Amniotic stem cell (primary cell): ENCODE data around the gene REEP1.
"Not testable (repeated sequence)": the region's sequence is repeated elsewhere in the genome, so short reads cannot be mapped to it uniquely, and the experiment has no call there.

ENCODE experiments used
- DNase-seq: peaks from one replicate; lab custom pipeline; 2025; lab: John Stamatoyannopoulos, UW

The REEP1 gene

DNA sequence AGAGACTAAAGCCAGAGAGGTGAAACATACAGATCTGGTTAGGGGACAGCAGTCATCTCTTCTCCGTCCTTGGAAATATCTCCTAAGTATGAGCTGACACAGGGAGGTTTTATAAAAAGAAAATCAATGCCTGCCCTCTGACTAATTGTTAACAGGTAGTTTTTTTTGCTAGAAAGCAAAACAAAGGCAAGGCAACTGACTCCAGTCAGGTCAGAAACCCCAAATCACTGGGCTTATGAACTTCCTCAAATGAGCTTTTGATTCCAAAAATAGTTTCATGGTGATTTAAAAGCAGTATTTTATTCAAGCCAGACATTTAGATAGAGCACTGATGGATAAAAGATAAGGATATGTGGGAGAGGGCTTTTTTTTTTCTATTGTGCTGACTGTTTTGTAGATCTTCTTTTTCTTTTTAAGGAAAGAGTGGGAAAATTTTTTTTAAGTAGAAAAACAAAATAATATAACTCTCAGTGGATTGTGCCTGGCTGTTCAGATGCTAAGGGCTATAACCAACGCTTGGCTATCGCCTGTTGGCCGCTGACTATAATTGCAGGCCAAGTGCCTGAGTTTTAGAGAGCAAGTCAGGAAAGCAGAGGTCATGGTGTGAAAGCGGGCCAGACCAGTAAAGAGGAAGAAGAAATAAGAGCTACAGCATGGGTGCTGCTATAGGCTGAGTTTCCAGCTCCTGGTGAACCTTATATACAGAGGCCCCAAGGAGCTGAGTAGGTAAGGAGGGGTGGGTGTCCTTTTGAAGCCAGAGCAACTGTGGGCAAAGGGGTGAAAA is 93.3 kb downstream of the REEP1 start:
- DNase-seq = no peak

DNA sequence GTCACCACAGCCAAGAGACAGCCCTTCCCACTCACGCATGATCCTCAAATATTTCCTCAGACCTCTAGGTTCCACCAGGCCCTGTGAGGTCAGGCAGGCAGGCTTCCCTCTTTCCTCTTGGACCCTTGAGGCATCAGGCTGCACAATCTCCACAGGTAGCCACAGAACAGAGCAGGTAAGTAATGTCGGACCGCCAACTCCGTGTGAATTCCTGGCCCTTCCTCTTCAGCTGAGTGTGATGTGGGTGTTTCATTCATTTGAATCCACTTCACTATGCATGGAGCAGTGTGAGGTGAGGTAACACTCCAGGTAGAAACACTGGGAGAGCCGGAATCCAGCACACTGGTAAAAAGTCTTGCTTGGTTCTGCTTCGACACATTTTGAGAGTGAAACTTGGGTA is 94.2 kb downstream of the REEP1 start:
- no peak for DNase-seq

DNA sequence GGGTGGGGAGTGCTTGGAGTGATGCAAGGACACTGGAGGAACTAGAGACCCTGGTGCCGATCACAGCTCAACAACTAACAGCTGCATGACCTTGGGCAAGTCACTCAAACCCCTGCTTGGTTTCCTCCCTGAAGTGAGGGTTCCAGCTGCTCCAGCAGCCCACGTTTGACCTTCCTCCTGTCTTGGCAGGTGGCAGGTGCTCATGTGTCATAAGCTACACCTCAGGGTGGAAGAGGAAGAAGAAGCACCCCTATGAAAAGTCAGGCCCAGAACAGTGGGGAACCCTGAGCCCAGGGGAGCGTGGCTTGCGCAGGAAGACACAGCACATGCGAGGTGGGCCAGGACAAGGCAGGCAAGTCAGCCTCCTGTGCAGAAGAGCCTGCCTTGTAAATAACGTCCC is 95.8 kb downstream of the REEP1 start:
- DNase-seq = no peak

DNA sequence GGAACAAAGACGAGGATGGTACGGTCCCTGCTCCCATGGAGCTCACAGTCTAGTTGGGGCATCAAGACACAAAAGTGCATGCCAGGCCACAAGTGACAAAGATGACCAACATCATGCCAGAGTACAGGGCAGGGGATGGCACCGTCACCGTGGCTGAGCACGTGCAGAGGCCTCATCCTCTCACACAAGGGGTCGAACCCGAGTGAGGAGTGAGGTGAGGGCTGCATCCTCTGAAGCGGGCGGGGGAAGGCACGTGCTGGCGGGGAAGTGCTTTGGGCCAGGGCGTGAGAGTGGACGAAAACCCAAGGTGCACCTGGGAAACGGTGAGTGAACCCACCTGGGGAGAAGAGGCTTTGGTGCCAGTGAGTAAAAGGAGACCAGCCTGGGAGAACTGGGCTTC is 97.2 kb downstream of the REEP1 start:
- no peak for DNase-seq

DNA sequence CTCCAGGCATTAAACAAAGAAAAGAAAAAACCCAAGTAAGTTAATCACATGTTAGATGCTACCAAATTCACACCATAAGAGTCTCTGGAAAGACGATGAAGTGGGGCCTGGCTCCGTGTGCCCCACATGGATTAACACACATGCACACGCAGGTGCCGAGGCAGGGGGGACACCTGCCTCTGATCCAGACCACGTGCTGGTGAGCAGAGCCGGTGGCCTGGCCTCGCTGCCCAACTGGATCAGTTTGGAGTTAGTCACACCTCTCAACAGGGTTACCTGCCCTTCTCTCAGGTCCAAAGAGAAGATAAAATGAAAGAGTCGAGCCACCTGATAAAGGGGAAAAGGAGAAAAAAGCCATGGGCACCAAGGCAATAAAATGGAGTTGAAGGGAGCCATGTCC is 97.7 kb downstream of the REEP1 start:
- no peak for DNase-seq

DNA sequence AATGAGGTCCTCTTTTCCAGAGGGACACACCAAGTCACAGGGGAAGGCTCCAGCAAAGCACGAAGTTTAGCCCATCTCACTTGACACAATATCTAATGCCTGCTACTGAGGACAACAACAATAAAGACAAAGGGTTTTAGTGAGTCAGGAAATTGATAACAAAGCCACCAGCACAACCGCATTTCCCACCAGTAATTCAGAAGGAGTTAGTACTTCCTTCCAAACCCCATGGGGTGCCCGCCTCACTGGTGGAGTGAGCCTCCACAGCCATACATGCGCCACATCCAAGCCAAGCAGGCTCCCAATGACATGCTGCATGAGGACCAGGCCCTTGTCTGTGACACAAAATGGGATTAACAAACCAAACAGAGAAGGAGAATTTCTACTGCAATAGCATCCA is 98.1 kb downstream of the REEP1 start:
- no peak for DNase-seq

DNA sequence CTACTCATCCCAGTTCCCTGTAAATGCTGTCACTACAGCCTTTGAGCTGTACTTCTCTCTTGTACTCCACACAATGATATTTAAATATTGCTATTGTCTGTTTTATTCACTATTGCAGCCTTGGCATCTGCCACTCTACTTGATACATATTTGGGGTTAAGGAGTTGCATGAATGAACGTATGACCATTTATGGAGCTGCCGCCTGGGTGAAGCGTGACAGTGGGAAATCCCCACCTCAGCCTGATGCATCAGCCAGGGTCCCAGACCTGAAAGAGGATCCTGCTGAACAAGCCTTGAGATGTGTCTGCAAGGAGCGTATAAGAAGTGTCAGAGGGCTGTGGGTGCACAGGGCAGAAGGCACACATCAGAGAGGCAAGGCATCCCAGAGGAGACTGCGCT is 99.1 kb downstream of the REEP1 start:
- no peak for DNase-seq

DNA sequence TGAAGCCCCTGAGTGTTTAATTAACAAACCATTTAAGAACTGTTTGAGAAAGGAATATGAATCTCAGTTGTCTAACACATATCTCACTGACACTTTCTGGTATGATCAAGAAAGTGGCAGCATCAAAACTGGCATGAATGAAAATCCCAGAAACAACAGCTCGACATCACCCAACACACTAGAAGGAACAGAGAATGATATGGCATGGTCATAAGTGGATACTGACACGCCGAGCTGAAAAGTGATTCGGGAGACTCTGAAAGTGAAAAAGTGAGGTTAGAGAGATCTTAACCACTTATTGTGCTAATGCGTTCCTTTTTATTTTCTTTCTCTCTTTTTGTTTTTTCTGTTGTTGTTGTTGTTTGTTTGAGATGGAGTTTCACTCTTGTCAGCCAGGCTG is 100.3 kb downstream of the REEP1 start:
- no peak for DNase-seq

DNA sequence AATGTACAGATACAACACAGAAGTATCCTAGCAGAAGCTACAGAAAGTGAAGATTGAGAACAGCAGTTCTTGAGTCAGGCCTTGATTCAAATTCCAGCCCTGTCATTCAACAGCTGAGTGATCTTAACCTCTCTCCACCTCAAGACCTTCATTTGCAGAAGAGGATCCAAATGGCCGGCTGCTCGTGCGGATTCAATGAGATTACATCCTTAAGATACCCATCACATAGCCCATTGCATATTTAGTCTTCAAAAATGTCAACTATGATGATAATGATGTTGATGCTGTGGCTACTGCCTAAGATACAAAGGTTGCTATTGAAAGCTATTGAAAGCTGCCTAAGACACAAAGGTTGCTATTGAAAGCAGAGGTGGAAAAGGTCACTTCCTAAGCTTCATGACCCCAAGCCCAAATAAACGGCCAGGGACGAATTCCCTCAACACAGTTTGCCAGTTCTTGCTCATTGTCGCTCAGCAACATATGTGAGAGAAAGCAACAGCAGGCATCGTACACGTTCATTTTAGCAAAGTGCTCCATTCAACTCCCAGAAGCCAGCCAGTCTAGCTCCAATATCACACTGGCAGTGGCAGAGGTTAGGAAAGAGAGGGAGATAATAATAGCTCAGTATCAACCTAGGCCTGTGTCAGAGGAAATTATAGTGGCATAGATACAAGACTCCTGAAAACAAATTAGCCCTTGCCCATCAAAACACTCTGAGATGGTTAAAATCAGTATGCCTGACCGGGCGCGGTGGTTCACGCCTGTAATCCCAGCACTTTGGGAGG is 102.0 kb downstream of the REEP1 start:
- DNase-seq = no peak

DNA sequence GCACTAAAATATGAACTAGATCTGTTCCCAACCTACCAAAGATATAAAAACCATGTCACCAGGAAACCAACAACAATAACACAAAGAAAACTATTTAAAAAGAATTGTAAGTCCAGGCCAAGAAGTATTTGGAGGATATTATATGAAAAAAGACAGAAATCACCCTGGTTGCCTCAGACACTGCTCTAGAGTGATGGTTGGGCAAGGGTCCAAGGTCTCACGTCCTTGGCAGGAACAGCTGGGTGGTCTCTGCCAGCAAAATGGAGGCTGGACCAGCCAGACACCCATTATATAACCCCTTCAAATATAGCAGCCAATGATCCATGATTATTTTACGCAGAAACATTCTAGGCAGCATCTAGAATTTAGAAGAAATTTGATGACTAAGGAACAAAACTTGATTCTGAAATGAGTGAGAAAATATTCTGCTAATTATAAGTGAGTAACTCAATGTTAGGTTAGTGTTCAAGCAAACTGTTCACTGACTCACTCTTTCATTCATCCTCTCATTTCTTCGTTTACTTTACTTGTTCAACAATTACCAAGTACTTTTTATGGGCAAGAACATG is 102.8 kb downstream of the REEP1 start:
- DNase-seq = no peak

DNA sequence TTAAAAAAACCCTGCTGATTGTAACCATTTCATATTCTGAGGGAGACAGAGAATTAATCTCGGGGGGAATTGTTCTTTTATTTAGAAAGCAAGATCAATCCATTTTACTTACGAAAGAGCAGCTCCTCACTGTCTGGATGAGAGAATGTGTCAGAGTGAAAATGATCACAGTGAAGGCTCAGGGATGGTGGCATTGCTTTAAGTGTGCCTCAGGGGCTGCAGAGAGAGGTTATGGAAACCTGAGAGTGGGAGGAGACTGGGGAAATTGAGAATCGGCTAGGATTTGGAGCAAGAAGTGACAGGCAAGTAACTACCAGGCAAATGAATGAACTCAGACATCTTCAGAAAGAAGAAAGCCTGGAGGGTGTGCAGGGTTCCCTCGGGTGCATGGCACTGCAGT is 104.0 kb downstream of the REEP1 start:
- DNase-seq = no peak

DNA sequence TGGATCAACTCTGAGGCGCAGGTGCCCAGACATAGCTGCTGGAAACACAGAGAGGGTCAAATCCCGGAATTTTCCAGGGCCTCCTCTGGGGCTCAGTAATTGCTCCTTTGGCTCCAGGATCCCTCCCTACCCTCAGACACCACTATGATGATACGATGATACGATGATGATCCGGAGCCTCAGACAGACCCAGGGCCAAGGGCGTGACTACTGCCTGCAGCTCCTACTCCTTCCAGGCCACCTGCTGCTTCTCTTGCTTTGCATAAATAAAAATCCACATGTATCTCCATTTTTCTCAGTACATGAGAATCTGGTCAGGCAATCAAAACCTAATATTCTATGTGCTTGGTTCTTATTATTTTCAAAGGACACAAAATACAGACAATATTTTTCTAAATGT is 104.5 kb downstream of the REEP1 start:
- no peak for DNase-seq

DNA sequence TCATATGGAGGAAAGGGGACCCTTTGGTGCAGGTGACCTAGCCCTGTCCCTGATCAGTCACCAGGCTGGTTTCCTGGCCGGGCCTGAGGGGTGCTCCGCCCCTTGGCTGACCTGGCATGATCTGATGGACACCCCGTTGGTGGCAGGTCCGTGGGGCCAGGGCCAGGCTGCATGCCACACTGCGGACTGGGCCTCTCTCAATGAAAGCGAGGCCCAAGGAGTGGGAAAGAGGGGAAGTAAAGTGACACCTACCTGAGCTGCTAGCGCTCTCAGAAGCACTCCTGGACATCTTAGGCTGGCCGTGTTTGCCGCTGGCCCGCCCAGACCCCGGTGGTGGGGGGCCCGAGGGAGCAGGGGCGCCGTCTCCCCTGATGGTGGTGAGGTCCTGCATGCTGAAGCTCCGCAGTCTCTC is 105.0 kb downstream of the REEP1 start:
- DNase-seq = no peak

DNA sequence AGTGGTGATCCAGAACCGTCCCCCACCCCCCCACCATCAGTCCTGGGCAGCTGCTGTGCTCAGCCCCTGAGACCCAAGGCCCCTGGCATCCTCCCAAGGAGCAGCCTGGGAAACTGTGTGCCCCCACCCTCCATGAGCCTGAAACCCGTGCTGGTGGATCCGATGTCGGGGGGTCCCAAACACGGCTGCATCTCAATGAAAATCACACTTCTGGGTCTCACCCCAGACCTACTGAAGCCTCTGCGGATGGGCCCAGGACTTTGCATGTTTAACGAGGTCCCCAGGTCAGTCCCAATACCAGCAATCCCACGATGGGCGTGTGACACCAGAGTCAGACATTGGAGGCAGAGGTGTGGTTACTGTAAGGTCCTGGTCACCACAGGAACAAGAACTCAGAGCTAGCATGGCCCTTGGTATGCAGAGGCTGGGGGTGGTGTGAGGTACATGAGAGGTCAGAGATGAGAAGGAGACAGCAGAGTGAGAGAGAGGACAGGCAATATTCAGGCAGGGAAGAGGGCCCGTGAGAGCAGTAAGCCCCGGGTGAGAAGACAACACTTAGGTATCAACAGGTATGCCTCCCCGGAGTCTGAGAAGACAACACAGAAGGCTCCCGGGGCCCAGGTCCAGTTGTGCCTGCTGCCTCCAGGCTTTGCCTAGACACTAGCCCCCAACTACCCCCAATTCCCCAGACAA is 105.6 kb downstream of the REEP1 start:
- DNase-seq = no peak

DNA sequence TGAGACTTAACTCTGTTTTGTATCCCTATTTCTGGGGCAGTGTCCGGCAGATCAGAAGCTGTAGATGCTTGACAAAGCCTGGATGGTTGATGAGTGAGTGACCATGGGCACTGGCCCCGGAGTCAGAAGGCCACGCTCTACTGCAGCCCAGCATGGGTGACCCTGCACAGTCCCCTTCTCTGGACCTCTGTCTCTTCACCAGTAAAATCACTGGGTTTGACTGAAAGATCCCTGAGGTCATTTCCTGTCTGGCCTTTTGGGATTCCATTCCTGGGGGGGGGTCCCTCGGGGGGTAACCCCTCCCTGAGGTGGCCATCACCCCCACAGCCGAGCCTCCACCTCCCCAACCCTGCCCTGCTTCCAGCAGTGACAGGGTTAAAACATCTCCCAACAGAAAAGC is 106.5 kb downstream of the REEP1 start:
- DNase-seq = no peak

DNA sequence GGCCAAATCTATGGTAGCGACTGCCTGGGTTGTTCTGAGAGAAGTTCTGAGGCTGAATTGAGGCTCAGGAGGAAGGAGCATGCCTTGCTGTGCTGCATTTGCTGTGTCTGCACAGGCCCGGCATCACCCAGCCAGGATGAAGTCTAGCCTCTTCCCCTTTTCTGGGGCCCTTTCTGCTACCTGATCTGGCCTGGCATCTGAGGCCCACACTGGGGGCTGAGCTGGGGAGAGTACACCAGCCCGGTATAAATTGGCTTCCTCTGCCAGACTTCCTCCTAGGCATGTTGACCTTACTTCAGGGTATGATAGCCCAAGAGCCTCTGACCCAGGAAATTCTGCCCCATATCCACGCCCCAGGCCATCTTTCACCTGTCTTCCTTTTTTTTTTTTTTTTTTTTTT is 108.2 kb downstream of the REEP1 start:
- DNase-seq = no peak

DNA sequence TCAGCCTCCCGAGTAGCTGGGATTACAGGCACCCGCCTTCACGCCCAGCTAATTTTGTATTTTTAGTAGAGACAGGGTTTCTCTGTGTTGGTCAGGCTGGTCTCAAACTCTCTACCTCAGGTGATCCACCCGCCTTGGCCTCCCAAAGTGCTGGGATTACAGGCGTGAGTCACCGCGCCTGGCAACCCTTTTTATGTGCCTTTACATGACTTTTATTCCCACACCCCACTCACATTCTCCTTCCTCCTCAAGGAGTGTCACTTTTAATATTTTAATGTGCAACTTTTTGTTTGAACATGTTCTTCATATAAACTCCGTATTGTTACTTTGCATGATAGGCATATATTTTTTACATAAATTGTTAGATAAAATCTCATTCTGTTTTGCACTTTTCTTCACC is 108.9 kb downstream of the REEP1 start:
- DNase-seq = not testable (repeated sequence)

DNA sequence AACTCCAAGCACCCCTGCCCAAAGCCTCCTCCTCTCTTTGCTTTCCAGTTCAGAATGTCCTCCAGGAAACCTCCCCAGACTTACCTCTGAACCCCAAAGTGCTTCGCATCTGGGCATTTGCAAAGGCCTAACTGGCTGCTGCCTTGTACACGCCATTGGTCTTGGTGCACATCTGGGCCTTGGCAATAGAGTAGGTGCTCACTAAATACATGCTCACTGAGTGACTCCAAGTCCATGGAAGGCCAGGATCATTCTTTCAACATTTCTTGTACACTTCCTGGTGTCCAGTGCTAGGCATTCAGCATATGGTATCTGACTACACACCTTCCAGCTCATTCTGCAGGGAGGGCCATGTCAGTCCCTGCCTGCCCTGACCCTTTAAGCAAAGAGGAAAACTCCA is 109.7 kb downstream of the REEP1 start:
- no peak for DNase-seq

DNA sequence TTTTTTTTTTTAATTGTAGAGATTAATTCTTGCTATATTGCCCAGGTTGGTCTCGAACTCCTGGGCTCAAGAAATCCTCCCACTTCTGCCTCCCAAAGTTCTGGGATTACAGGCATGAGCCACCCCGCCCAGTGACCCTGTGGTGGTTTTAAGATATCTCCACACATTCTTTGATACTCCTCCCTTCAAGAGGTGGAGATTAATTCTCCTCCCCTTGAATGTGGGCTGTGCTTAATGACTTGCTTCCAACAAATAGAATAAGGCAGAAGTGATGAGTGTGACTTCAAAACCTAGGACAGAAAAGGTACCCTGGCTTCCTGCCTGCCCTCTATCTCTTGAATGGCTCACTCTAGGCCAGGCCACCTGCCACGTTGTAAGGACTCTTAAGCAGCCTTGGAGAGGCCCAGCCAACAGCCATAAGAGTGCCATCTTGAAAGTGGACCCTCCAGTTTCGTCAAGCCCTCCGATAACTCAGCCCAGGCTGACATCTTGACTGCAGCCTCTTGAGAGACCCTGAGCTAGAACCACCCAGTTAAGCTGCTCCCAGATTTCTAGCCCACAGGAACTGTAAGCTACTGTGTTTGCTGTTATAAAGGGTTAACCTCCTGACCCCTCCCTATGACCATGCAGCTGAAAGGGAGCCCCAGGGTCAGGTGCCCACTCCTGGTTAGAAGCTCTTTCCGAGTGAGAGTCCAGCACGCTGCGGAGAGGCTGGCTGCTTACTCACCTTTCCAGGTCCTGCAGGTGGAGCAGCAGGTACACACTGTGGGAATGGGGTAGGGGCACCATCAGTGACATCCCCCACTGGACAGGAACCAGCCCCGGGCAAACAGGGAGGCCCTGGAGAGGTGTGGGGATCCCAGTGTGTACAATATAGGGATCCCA is 110.5 kb downstream of the REEP1 start:
- no peak for DNase-seq

DNA sequence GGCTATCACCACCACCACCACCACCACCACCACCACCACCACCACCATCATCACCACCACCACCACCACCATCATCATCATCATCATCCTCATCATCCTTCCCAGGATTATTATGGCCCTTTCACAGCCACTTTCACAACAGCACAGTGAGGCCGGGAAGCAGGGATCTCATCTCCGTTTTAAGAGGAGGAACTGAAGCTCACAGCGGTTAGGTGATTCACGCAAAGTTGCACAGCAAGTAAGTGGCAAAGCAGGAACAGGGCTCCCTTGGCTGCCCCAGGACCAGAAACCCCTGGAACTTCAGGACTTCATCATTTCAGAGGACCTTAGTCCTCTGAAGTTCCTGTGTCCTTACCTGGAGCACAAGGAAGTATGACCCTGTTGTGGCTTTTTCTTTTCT is 111.4 kb downstream of the REEP1 start:
- no peak for DNase-seq

DNA sequence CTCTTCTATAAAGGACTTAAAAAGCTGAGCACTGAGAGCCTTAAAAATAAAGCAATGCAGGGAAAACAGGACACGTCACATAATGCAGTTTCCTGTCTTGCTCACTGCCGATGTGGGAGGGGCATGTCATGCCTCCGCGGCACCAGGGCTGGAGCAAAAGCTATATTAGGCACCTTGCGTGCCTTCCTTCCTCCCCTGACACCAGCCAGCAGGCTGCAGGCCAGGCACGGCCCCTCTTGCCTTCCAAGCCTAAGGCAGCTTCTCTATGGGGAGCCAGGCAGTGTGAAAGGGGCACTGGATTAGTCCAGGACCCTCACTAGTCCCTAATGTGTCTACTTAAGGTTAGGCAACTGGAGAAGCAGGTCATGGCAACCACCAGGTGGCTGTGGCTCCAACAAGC is 111.8 kb downstream of the REEP1 start:
- no peak for DNase-seq
